ENCODE results near the gene SMAD2. TPM values are rescaled to one million over a fixed set of nuclear protein-coding genes. Genes with fewer than 3 reads are reported as not detected.

The SMAD2 gene
- total and polyA plus RNA-seq, 2 donors = 37.0 to 132 TPM

DNA sequence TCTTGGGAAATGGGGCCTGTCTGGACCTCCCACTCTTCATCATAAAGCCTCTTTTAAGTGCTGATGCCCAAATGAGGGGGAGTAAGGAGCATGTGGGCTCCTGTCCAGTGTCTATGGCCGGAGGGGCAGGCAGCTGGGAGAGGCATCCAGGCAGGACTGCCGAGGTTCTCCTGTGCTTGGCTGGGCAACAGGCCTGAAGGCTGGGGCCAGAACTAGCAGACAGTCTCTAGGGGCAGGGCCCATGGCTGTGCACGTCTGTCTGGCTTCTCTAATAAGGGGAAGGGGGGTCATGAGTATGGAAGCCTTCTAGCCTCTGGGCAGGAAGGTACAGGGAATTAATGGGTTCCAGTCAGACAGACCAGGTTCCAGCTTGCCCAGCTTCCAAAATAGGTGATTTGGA, 128.6 kb downstream of the SMAD2 start:
- Histone ChIP-seq H3K4me1 (ENCODE audit: control insufficient read depth in 2 of 2, insufficient read depth in 2 of 2, low read length in 2 of 2) (no peaks in the 10 kb centered on the region), H3K36me3 (ENCODE audit: control insufficient read depth in 2 of 2, insufficient read depth in 2 of 2, low read length in 1 of 2) (no peaks in the 10 kb centered on the region), H3K9me3 (ENCODE audit: control insufficient read depth in 2 of 2, insufficient read depth in 1 of 2, low read length in 1 of 2) (no peaks in the 10 kb centered on the region), H3K27ac (ENCODE audit: low read depth in 1 of 2, low read length in 1 of 2) (no peak overlapping the region), H3K27me3 (ENCODE audit: control insufficient read depth in 2 of 2, insufficient read depth in 1 of 2, low read length in 1 of 2) (peaks cover 0 to 3% of the 10 kb centered on the region in 2 donors), H3K4me3 (ENCODE audit: low read length in 2 of 2) (no peak overlapping the region)
- DNase-seq (ENCODE audit: low read depth in 6 of 9, low spot score in 9 of 9) = no peak
- WGBS = 90% methylated on average over 3 of the region's 3 CpGs

GRCh38 chr18:47800756-47801155, 129.7 kb downstream of the SMAD2 start:
- H3K27me3 ChIP-seq (ENCODE audit: control insufficient read depth in 2 of 2, insufficient read depth in 1 of 2, low read length in 1 of 2) = peaks cover 0 to 3% of the 10 kb centered on the region in 2 donors
- H3K36me3 ChIP-seq (ENCODE audit: control insufficient read depth in 2 of 2, insufficient read depth in 2 of 2, low read length in 1 of 2) = no peaks in the 10 kb centered on the region
- no peak overlapping the region for H3K27ac ChIP-seq (ENCODE audit: low read depth in 1 of 2, low read length in 1 of 2)
- H3K4me1 ChIP-seq (ENCODE audit: control insufficient read depth in 2 of 2, insufficient read depth in 2 of 2, low read length in 2 of 2) = no peaks in the 10 kb centered on the region
- H3K9me3 ChIP-seq (ENCODE audit: control insufficient read depth in 2 of 2, insufficient read depth in 1 of 2, low read length in 1 of 2) = no peaks in the 10 kb centered on the region
- H3K4me3 ChIP-seq (ENCODE audit: low read length in 2 of 2) = no peak overlapping the region
- DNase-seq (ENCODE audit: low read depth in 6 of 9, low spot score in 9 of 9) = no peak
- 94% methylated on average over 6 of the region's 6 CpGs for WGBS

- no peak overlapping the region for H3K27ac ChIP-seq (ENCODE audit: low read depth in 1 of 2, low read length in 1 of 2)
- H3K27me3 ChIP-seq (ENCODE audit: control insufficient read depth in 2 of 2, insufficient read depth in 1 of 2, low read length in 1 of 2) = peaks cover 0 to 4% of the 10 kb centered on the region in 2 donors
- H3K4me1 ChIP-seq (ENCODE audit: control insufficient read depth in 2 of 2, insufficient read depth in 2 of 2, low read length in 2 of 2) = no peaks in the 10 kb centered on the region
- DNase-seq (ENCODE audit: low read depth in 6 of 9, low spot score in 9 of 9) = no peak
- H3K36me3 ChIP-seq (ENCODE audit: control insufficient read depth in 2 of 2, insufficient read depth in 2 of 2, low read length in 1 of 2) = no peaks in the 10 kb centered on the region
- H3K4me3 ChIP-seq (ENCODE audit: low read length in 2 of 2) = no peak overlapping the region
- H3K9me3 ChIP-seq (ENCODE audit: control insufficient read depth in 2 of 2, insufficient read depth in 1 of 2, low read length in 1 of 2) = no peaks in the 10 kb centered on the region
- WGBS = 89% methylated on average over 10 of the region's 10 CpGs
Measured at GRCh38 chr18:47800248-47800647, 130.2 kb downstream of the SMAD2 start.

DNA sequence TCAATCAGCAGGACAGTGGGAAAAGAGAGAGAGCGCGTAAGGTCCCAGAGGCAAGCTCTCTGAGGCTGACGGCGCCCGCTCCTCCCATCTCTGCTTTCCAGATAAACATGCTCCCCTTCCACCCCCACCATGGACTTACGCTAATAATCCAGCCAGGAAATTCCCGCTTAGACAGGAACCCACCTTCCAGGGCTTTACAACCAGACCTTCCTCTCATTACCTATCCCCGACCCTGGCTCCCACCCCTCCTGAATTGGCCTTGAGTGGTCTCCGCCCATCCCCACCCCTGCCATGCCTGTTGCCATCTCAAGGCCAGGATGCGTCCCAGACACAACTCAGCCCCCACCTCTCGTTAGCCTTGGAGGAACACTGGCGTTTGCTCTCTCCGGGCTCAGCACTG, 131.1 kb downstream of the SMAD2 start:
- peaks cover 0 to 8% of the 10 kb centered on the region in 2 donors for H3K27me3 ChIP-seq (ENCODE audit: control insufficient read depth in 2 of 2, insufficient read depth in 1 of 2, low read length in 1 of 2)
- no peak overlapping the region for H3K4me3 ChIP-seq (ENCODE audit: low read length in 2 of 2)
- DNase-seq (ENCODE audit: low read depth in 6 of 9, low spot score in 9 of 9) = no peak
- H3K36me3 ChIP-seq (ENCODE audit: control insufficient read depth in 2 of 2, insufficient read depth in 2 of 2, low read length in 1 of 2) = no peaks in the 10 kb centered on the region
- H3K27ac ChIP-seq (ENCODE audit: low read depth in 1 of 2, low read length in 1 of 2) = no peak overlapping the region
- WGBS = 93% methylated on average over 13 of the region's 13 CpGs
- no peaks in the 10 kb centered on the region for H3K9me3 ChIP-seq (ENCODE audit: control insufficient read depth in 2 of 2, insufficient read depth in 1 of 2, low read length in 1 of 2)
- no peaks in the 10 kb centered on the region for H3K4me1 ChIP-seq (ENCODE audit: control insufficient read depth in 2 of 2, insufficient read depth in 2 of 2, low read length in 2 of 2)

- Histone ChIP-seq H3K27ac (ENCODE audit: low read depth in 1 of 2, low read length in 1 of 2) (no peak overlapping the region), H3K9me3 (ENCODE audit: control insufficient read depth in 2 of 2, insufficient read depth in 1 of 2, low read length in 1 of 2) (no peaks in the 10 kb centered on the region), H3K4me3 (ENCODE audit: low read length in 2 of 2) (no peak overlapping the region), H3K4me1 (ENCODE audit: control insufficient read depth in 2 of 2, insufficient read depth in 2 of 2, low read length in 2 of 2) (no peaks in the 10 kb centered on the region), H3K27me3 (ENCODE audit: control insufficient read depth in 2 of 2, insufficient read depth in 1 of 2, low read length in 1 of 2) (peaks cover 0 to 9% of the 10 kb centered on the region in 2 donors), H3K36me3 (ENCODE audit: control insufficient read depth in 2 of 2, insufficient read depth in 2 of 2, low read length in 1 of 2) (no peaks in the 10 kb centered on the region)
- WGBS = 94% methylated on average over 11 of the region's 11 CpGs
- DNase-seq (ENCODE audit: low read depth in 6 of 9, low spot score in 9 of 9) = no peak
Measured at GRCh38 chr18:47798366-47798765, 132.1 kb downstream of the SMAD2 start.

GRCh38 chr18:47797126-47797525, 133.3 kb downstream of the SMAD2 start:
- DNase-seq (ENCODE audit: low read depth in 6 of 9, low spot score in 9 of 9) = no peak
- Histone ChIP-seq H3K4me3 (ENCODE audit: low read length in 2 of 2) (no peak overlapping the region), H3K4me1 (ENCODE audit: control insufficient read depth in 2 of 2, insufficient read depth in 2 of 2, low read length in 2 of 2) (no peaks in the 10 kb centered on the region), H3K36me3 (ENCODE audit: control insufficient read depth in 2 of 2, insufficient read depth in 2 of 2, low read length in 1 of 2) (no peaks in the 10 kb centered on the region), H3K9me3 (ENCODE audit: control insufficient read depth in 2 of 2, insufficient read depth in 1 of 2, low read length in 1 of 2) (no peaks in the 10 kb centered on the region), H3K27me3 (ENCODE audit: control insufficient read depth in 2 of 2, insufficient read depth in 1 of 2, low read length in 1 of 2) (peaks cover 0 to 9% of the 10 kb centered on the region in 2 donors), H3K27ac (ENCODE audit: low read depth in 1 of 2, low read length in 1 of 2) (no peak overlapping the region)
- 98% methylated on average over 5 of the region's 5 CpGs for WGBS

- no peaks in the 10 kb centered on the region for H3K9me3 ChIP-seq (ENCODE audit: control insufficient read depth in 2 of 2, insufficient read depth in 1 of 2, low read length in 1 of 2)
- H3K36me3 ChIP-seq (ENCODE audit: control insufficient read depth in 2 of 2, insufficient read depth in 2 of 2, low read length in 1 of 2) = no peaks in the 10 kb centered on the region
- no peak overlapping the region for H3K27ac ChIP-seq (ENCODE audit: low read depth in 1 of 2, low read length in 1 of 2)
- H3K27me3 ChIP-seq (ENCODE audit: control insufficient read depth in 2 of 2, insufficient read depth in 1 of 2, low read length in 1 of 2) = peaks cover 0 to 9% of the 10 kb centered on the region in 2 donors
- no peak overlapping the region for H3K4me3 ChIP-seq (ENCODE audit: low read length in 2 of 2)
- no peaks in the 10 kb centered on the region for H3K4me1 ChIP-seq (ENCODE audit: control insufficient read depth in 2 of 2, insufficient read depth in 2 of 2, low read length in 2 of 2)
- WGBS = 47% methylated on average over 7 of the region's 7 CpGs
- DNase-seq (ENCODE audit: low read depth in 6 of 9, low spot score in 9 of 9) = no peak
Measured at GRCh38 chr18:47795434-47795814, 135.0 kb downstream of the SMAD2 start.

DNA sequence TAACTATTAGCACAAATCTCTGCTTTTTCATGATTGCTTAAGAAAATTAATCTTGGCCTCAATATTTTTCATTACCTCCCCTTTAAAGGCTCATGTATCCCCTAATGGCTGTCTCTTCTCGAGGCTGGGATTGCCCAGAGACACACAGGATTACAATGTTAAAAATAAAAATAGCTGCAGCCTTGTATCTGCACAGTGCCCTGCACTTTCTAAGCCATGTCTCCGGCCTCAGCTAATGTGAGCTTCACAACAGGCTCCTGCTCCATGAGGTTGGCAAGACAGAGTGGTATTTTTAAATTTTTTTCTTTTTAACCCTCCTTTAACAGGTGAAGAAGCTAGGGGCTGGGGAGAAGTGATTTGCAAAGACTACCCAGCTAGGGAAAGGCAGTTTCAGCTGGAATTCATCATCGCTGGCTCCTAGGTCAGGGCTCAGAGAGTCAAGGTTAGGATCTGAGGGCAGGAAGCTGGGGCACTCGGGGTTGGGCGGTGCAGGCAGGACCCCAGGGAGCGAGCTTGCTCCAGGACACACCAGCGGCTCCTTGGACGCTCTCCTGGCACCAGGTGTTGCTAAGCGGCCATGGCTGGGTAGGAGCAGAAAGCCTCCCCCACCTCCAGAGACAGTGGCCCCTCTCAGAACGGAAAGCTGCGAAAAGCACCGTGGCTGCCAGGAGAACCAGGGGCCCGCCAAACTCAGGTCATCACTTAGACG, 135.6 kb downstream of the SMAD2 start:
- DNase-seq (ENCODE audit: low read depth in 6 of 9, low spot score in 9 of 9) = no peak
- H3K4me1 ChIP-seq (ENCODE audit: control insufficient read depth in 2 of 2, insufficient read depth in 2 of 2, low read length in 2 of 2) = no peaks in the 10 kb centered on the region
- no peaks in the 10 kb centered on the region for H3K36me3 ChIP-seq (ENCODE audit: control insufficient read depth in 2 of 2, insufficient read depth in 2 of 2, low read length in 1 of 2)
- H3K9me3 ChIP-seq (ENCODE audit: control insufficient read depth in 2 of 2, insufficient read depth in 1 of 2, low read length in 1 of 2) = no peaks in the 10 kb centered on the region
- 78% methylated on average over 14 of the region's 14 CpGs for WGBS
- no peak overlapping the region for H3K27ac ChIP-seq (ENCODE audit: low read depth in 1 of 2, low read length in 1 of 2)
- H3K4me3 ChIP-seq (ENCODE audit: low read length in 2 of 2) = no peak overlapping the region
- peaks cover 0 to 9% of the 10 kb centered on the region in 2 donors for H3K27me3 ChIP-seq (ENCODE audit: control insufficient read depth in 2 of 2, insufficient read depth in 1 of 2, low read length in 1 of 2)

GRCh38 chr18:47793609-47794008, 136.8 kb downstream of the SMAD2 start:
- no peak overlapping the region for H3K4me3 ChIP-seq (ENCODE audit: low read length in 2 of 2)
- no peak for DNase-seq (ENCODE audit: low read depth in 6 of 9, low spot score in 9 of 9)
- no peak overlapping the region for H3K27ac ChIP-seq (ENCODE audit: low read depth in 1 of 2, low read length in 1 of 2)
- H3K4me1 ChIP-seq (ENCODE audit: control insufficient read depth in 2 of 2, insufficient read depth in 2 of 2, low read length in 2 of 2) = no peaks in the 10 kb centered on the region
- H3K27me3 ChIP-seq (ENCODE audit: control insufficient read depth in 2 of 2, insufficient read depth in 1 of 2, low read length in 1 of 2) = peaks cover 0 to 9% of the 10 kb centered on the region in 2 donors
- no peaks in the 10 kb centered on the region for H3K36me3 ChIP-seq (ENCODE audit: control insufficient read depth in 2 of 2, insufficient read depth in 2 of 2, low read length in 1 of 2)
- WGBS = 94% methylated on average over 7 of the region's 7 CpGs
- no peaks in the 10 kb centered on the region for H3K9me3 ChIP-seq (ENCODE audit: control insufficient read depth in 2 of 2, insufficient read depth in 1 of 2, low read length in 1 of 2)
